Peyer's patch (tissue), 4 donors: ENCODE data around the gene KMT2D.

ENCODE experiments used
- CTCF ChIP-seq, 6 experiments: fragments of 450-650 bp in 4 of 6; fragments of 200-600 bp in 2 of 6; sonication (generic) in 1 of 6; IDR thresholded peaks; one replicate each; pipeline ENCODE4 v1.5.1; 2017 to 2019; ENCODE audit warnings: antibody characterized with exemption in 6 of 6, mild to moderate bottlenecking in 3 of 6, moderate library complexity in 1 of 6
- POLR2A ChIP-seq, 2 donors: fragments of 450-650 bp; IDR thresholded peaks; one replicate each; pipeline ENCODE4 v1.5.1; 2017; ENCODE audit warnings: antibody characterized with exemption in 2 of 2, mild to moderate bottlenecking in 2 of 2, moderate library complexity in 2 of 2

GRCh38 chr12:49055092-49055491, 5.5 kb downstream of the KMT2D start:
- TF ChIP-seq CTCF (IDR thresholded peaks at IDR 0.05): no peak
- no peak for TF ChIP-seq POLR2A (IDR thresholded peaks at IDR 0.05)
